Measurements from ENCODE around the gene ASB10.

DNA sequence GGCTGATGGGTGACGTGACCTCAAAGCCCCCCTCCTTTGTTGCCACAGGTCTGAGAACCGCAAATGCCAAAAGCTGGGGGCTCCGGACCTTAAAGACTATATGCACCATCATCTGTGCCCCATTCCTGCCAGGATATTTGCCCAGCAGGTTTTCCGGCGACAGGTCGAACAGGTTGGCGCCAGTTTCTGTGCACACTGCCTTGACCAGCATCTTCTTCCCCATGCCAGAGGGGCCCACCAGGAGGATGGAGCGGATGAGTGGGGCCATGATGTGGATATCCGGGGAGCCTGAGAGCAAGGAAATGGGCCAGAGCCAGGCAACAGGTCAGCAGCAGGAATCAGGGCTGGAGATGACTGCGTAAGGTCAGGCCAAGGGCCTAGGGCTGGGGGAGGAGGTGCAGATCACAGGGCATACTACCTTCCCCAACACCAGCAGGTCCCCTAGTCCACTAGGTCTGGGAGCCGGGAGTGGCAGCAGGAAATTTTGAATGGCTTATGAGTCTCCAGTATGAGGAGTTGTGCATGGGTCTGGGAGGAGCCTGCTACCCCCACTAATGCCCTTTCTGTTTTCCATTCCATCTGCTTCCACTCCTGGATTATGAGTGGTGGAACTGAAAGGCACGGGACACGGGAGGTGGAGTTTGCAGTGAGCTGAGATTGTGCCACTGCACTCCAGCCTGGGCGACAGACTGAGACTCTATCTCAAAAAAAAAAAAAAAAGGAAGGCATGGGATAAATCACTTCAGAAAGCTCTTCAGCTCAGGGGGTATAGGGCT lies 6.3 kb upstream of the ASB10 start:
- TF ChIP-seq, protein P1, sequence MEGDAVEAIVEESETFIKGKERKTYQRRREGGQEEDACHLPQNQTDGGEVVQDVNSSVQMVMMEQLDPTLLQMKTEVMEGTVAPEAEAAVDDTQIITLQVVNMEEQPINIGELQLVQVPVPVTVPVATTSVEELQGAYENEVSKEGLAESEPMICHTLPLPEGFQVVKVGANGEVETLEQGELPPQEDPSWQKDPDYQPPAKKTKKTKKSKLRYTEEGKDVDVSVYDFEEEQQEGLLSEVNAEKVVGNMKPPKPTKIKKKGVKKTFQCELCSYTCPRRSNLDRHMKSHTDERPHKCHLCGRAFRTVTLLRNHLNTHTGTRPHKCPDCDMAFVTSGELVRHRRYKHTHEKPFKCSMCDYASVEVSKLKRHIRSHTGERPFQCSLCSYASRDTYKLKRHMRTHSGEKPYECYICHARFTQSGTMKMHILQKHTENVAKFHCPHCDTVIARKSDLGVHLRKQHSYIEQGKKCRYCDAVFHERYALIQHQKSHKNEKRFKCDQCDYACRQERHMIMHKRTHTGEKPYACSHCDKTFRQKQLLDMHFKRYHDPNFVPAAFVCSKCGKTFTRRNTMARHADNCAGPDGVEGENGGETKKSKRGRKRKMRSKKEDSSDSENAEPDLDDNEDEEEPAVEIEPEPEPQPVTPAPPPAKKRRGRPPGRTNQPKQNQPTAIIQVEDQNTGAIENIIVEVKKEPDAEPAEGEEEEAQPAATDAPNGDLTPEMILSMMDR (IDR thresholded peaks at IDR 0.05; ENCODE audit: borderline replicate concordance, extremely low read depth, low read length, poor library complexity, severe bottlenecking), result no peak
- TF ChIP-seq EZH2 (IDR thresholded peaks at IDR 0.05; ENCODE audit: borderline replicate concordance, low read depth, low read length, severe bottlenecking), result no peak

Data from DND-41 (cell line).